CD8-positive, alpha-beta memory T cell (primary cell): ENCODE measurements around the gene DYSF. TPM values are rescaled to one million over a fixed set of nuclear protein-coding genes. Genes with fewer than 3 reads are reported as not detected.
A peak's percentile ranks its signal among the peaks of the same experiment; 100 is the strongest.

Experiments
- CTCF ChIA-PET: fragments of 350-600 bp; sonication (Branson Sonifier 250); formaldehyde crosslinking; loops from one replicate; lab custom pipeline; 2021; ENCODE audit warnings: antibody characterized with exemption; lab: Charles Lee
- POLR2A ChIA-PET: fragments of 350-600 bp; sonication (Branson Sonifier 250); formaldehyde crosslinking; loops from one replicate; lab custom pipeline; 2021; ENCODE audit warnings: antibody characterized with exemption; lab: Charles Lee
- DNase-seq, 5 donors: peaks; one replicate each; pipeline versions ENCODE4 v3.0.0 to v3.0.0-alpha.2; 2020 to 2022; ENCODE audit warnings: mixed read lengths in 1 of 5
- H3K27ac ChIP-seq: one replicate; pipeline ENCODE4 v1.7.0; 2013; ENCODE audit warnings: low read depth, mild to moderate bottlenecking, low read length, moderate library complexity
- H3K27me3 ChIP-seq: 2 replicates; pipeline ENCODE4 v1.7.0; 2013; ENCODE audit warnings: low read length, mild to moderate bottlenecking; ENCODE audit not compliant: insufficient read depth, poor library complexity, severe bottlenecking
- H3K36me3 ChIP-seq: 2 replicates; pipeline ENCODE4 v1.7.0; 2013; ENCODE audit warnings: mild to moderate bottlenecking, low read length, moderate library complexity; ENCODE audit not compliant: insufficient read depth
- H3K4me1 ChIP-seq: 2 replicates; pipeline ENCODE4 v1.7.0; 2013; ENCODE audit warnings: mild to moderate bottlenecking, low read length, moderate library complexity; ENCODE audit not compliant: insufficient read depth
- H3K4me3 ChIP-seq: 2 replicates; pipeline ENCODE4 v1.7.0; 2013; ENCODE audit warnings: mild to moderate bottlenecking, low read length
- H3K9me3 ChIP-seq: 2 replicates; pipeline ENCODE4 v1.7.0; 2013; ENCODE audit warnings: mild to moderate bottlenecking, low read length
- H3K27ac Mint-ChIP-seq, 8 donors: one replicate each; pipeline ENCODE4 v1.8.0; 2020 to 2021; ENCODE audit warnings: mixed read lengths in 8 of 8, mild to moderate bottlenecking in 6 of 8, inconsistent platforms in 3 of 8, moderate library complexity in 3 of 8
- H3K27me3 Mint-ChIP-seq, 2 donors: one replicate each; pipeline ENCODE4 v1.8.0; 2020 to 2021; ENCODE audit warnings: mixed read lengths in 2 of 2, mild to moderate bottlenecking in 1 of 2, moderate library complexity in 1 of 2
- H3K36me3 Mint-ChIP-seq, 3 donors: one replicate each; pipeline ENCODE4 v1.8.0; 2020 to 2021; ENCODE audit warnings: mixed read lengths in 3 of 3, inconsistent platforms in 1 of 3, mild to moderate bottlenecking in 1 of 3
- H3K4me1 Mint-ChIP-seq, 3 donors: one replicate each; pipeline ENCODE4 v1.8.0; 2020 to 2021; ENCODE audit warnings: mixed read lengths in 3 of 3, inconsistent platforms in 1 of 3, mild to moderate bottlenecking in 1 of 3
- H3K4me3 Mint-ChIP-seq, 7 donors: one replicate each; pipeline ENCODE4 v1.8.0; 2020 to 2021; ENCODE audit warnings: mixed read lengths in 7 of 7, mild to moderate bottlenecking in 6 of 7, moderate library complexity in 4 of 7, inconsistent platforms in 2 of 7
- H3K9me3 Mint-ChIP-seq, 5 donors: one replicate each; pipeline ENCODE4 v1.8.0; 2020 to 2022; ENCODE audit warnings: mixed read lengths in 5 of 5, mild to moderate bottlenecking in 3 of 5, moderate library complexity in 2 of 5, inconsistent platforms in 1 of 5
- polyA plus RNA-seq: library from polyadenylated mRNA; unstranded; fragments of 300-500 nt; fragmentation: Illumina TruSeq; gene quantifications from one replicate; pipeline ENCODE4 v1.2.3, GENCODE V29; 2021
- total RNA-seq, 2 experiments: library from RNA; stranded (reverse); gene quantifications; one replicate each; pipeline ENCODE4 v1.2.3, GENCODE V29; 2021

DYSF gene
- total and polyA plus RNA-seq, 3 experiments from 2014 or later: 3.6 to 4.8 (median 3.9) TPM

DNA sequence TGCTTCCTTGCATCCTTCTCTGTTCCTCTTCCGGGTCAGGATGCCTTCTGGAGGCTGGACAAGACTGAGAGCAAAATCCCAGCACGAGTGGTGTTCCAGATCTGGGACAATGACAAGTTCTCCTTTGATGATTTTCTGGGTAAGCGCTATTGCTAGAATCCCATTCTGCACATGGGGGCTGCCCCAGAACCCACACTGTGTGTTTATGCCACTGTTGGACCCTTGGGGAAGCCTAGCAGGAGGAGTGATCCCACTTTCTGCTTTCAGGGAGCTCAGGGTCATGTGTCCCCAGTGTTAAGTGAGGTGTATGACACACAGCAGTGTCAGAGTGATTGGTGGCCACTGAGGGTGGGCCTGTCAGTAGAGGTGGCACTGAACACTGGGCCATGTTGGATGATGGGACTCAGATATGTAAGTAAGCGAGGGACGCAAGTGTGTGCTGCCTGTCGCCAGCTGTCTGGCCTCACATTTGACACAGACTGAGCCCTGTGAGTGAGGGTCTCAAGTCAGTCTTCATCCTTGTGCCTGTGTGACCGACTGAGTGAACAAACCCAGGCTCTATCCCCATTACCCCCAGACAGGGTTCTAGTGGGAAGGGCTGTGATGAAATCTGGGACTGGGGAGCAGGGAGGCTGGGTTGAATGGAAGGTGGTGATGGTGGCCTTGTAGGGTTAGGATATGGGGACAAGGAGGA lies 220.9 kb downstream of the DYSF start:
- Histone ChIP-seq H3K27me3 (no peaks in the 10 kb centered on the region), H3K9me3 (no peaks in the 10 kb centered on the region), H3K27ac (no peak overlapping the region), H3K4me3 (no peak overlapping the region), H3K4me1 (no peaks in the 10 kb centered on the region), H3K36me3 (no peaks in the 10 kb centered on the region)
- no peak for DNase-seq
- Mint-ChIP-seq H3K4me1 (no peaks in the 10 kb centered on the region), H3K27ac (peak overlapping the region in 1 of 8 donors; percentile 44), H3K9me3 (no peaks in the 10 kb centered on the region), H3K4me3 (no peak overlapping the region), H3K27me3 (no peaks in the 10 kb centered on the region), H3K36me3 (peaks cover 0 to 9% (median 0%) of the 10 kb centered on the region in 3 donors)
- ChIA-PET CTCF (no interaction called here), POLR2A (no interaction called here)

DNA sequence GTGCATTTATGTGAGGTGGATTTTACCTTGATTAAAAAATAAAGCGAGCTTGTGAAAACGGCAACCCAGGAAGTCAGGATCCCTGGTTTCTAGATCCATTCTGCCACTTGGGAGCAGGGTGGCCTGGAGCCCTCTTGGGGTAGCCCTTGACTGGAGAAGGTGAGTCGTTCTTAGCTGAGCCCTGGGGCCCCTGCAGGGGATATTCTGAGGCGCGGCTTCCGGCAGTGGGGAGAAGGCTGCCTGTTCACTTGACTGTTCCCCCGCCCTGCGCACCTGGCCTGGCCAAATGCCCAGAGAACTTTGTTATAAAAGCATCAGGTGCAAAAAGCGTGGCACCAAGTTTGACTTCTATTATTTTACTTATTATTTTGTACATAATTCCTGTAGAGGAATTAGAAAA lies 221.9 kb downstream of the DYSF start:
- Mint-ChIP-seq H3K36me3 (peaks cover 0 to 2% (median 0%) of the 10 kb centered on the region in 3 donors), H3K27ac (no peak overlapping the region), H3K27me3 (no peaks in the 10 kb centered on the region), H3K4me1 (no peaks in the 10 kb centered on the region), H3K9me3 (no peaks in the 10 kb centered on the region), H3K4me3 (no peak overlapping the region)
- Histone ChIP-seq H3K9me3 (no peaks in the 10 kb centered on the region), H3K36me3 (no peaks in the 10 kb centered on the region), H3K27ac (no peak overlapping the region), H3K4me1 (no peaks in the 10 kb centered on the region), H3K27me3 (no peaks in the 10 kb centered on the region), H3K4me3 (no peak overlapping the region)
- POLR2A ChIA-PET: no interaction called here
- CTCF ChIA-PET: no interaction called here
- DNase-seq: no peak

DNA sequence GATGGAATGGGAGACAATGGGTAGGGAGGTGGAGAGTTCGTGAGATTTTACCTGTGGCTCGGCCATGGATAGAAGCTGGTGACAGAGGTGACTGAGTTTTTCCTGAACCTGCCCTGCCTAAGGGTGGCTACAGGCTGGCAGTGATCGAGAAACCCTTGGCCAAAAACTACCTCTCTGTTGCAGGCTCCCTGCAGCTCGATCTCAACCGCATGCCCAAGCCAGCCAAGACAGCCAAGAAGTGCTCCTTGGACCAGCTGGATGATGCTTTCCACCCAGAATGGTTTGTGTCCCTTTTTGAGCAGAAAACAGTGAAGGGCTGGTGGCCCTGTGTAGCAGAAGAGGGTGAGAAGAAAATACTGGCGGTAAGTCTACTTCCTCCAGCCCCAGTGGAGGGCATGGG lies 225.5 kb downstream of the DYSF start:
- ChIA-PET CTCF (no interaction called here), POLR2A (no interaction called here)
- Mint-ChIP-seq H3K36me3 (peaks cover 0 to 5% (median 0%) of the 10 kb centered on the region in 3 donors), H3K27ac (no peak overlapping the region), H3K9me3 (no peaks in the 10 kb centered on the region), H3K4me1 (no peaks in the 10 kb centered on the region), H3K4me3 (no peak overlapping the region), H3K27me3 (peaks cover 0 to 1% of the 10 kb centered on the region in 2 donors)
- no peaks in the 10 kb centered on the region for H3K4me1 ChIP-seq
- H3K9me3 ChIP-seq: no peaks in the 10 kb centered on the region
- H3K27ac ChIP-seq: no peak overlapping the region
- H3K4me3 ChIP-seq: no peak overlapping the region
- no peaks in the 10 kb centered on the region for H3K27me3 ChIP-seq
- no peaks in the 10 kb centered on the region for H3K36me3 ChIP-seq
- DNase-seq: no peak

DNA sequence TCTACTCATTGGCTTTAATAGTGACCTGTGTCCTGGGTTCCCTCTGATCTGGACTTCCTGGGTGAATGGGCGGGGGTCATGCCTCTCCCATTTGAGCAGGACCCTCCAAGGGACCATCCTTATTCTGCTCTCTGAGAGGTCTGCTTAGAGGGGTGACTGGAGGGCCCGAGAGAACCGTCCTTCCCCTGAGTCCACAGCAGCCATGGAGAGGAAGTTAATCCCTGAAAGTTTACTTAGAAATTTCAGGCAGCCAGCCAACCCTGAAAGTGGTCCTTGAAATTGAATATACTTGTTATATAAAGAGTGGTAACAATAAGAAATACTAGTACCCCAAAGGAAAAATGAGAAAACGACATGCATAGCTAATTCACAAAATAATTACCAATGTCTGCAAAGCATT lies 226.1 kb downstream of the DYSF start:
- H3K9me3 ChIP-seq: no peaks in the 10 kb centered on the region
- POLR2A ChIA-PET: no interaction called here
- no peak for DNase-seq
- no peaks in the 10 kb centered on the region for H3K4me1 Mint-ChIP-seq
- no peaks in the 10 kb centered on the region for H3K27me3 ChIP-seq
- no peaks in the 10 kb centered on the region for H3K4me1 ChIP-seq
- no peak overlapping the region for H3K4me3 ChIP-seq
- H3K27ac ChIP-seq: no peak overlapping the region
- peaks cover 0 to 7% (median 0%) of the 10 kb centered on the region in 3 donors for H3K36me3 Mint-ChIP-seq
- no peak overlapping the region for H3K27ac Mint-ChIP-seq
- H3K9me3 Mint-ChIP-seq: no peaks in the 10 kb centered on the region
- no peak overlapping the region for H3K4me3 Mint-ChIP-seq
- CTCF ChIA-PET: no interaction called here
- peaks cover 0 to 1% of the 10 kb centered on the region in 2 donors for H3K27me3 Mint-ChIP-seq
- H3K36me3 ChIP-seq: no peaks in the 10 kb centered on the region

DNA sequence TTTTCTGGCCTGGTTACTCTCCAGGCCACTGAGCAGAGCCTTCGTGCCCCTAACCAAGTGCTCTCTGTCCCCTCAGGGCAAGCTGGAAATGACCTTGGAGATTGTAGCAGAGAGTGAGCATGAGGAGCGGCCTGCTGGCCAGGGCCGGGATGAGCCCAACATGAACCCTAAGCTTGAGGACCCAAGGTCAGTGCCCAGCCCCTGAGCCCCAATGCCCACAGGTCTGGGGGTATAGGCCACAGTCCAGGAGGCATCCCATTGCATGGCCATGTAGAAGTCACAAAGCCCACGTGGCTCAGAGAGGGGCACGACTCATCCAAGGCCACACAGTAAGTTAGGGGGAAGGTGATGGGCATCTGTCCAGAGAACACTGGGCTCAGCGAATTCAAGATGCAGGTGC lies 227.6 kb downstream of the DYSF start:
- peaks cover 0 to 5% (median 0%) of the 10 kb centered on the region in 3 donors for H3K36me3 Mint-ChIP-seq
- Histone ChIP-seq H3K27ac (no peak overlapping the region), H3K27me3 (no peaks in the 10 kb centered on the region), H3K4me1 (no peaks in the 10 kb centered on the region), H3K9me3 (no peaks in the 10 kb centered on the region), H3K36me3 (no peaks in the 10 kb centered on the region), H3K4me3 (no peak overlapping the region)
- ChIA-PET CTCF (no interaction called here), POLR2A (no interaction called here)
- H3K4me1 Mint-ChIP-seq: no peaks in the 10 kb centered on the region
- H3K27me3 Mint-ChIP-seq: peaks cover 0 to 1% of the 10 kb centered on the region in 2 donors
- H3K27ac Mint-ChIP-seq: no peak overlapping the region
- no peak for DNase-seq
- no peaks in the 10 kb centered on the region for H3K9me3 Mint-ChIP-seq
- H3K4me3 Mint-ChIP-seq: no peak overlapping the region

DNA sequence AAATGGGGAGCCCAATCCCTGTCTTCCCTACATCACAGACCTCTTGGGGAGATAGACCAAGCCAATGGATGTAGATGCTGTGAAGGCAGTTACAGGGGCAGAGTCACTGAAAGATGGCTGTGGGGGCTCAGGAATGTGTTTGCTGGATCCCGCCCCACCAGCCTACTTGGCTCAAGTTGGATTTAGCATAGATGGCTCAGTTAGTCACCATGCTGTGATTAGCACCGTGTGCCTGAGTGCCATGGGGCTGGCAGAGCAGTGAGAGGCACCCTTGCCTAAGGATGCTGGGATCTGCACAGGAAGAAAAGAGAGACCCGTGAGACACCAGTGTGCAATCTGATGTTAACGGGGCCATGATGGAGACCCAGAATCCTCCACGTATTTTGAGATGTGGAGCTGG lies 228.3 kb downstream of the DYSF start:
- Histone ChIP-seq H3K9me3 (no peaks in the 10 kb centered on the region), H3K27me3 (no peaks in the 10 kb centered on the region), H3K27ac (no peak overlapping the region), H3K36me3 (no peaks in the 10 kb centered on the region), H3K4me1 (no peaks in the 10 kb centered on the region), H3K4me3 (no peak overlapping the region)
- peaks cover 0 to 1% of the 10 kb centered on the region in 2 donors for H3K27me3 Mint-ChIP-seq
- POLR2A ChIA-PET: no interaction called here
- DNase-seq: no peak
- no peak overlapping the region for H3K27ac Mint-ChIP-seq
- H3K9me3 Mint-ChIP-seq: no peaks in the 10 kb centered on the region
- CTCF ChIA-PET: no interaction called here
- H3K36me3 Mint-ChIP-seq: peaks cover 0 to 5% (median 0%) of the 10 kb centered on the region in 3 donors
- no peaks in the 10 kb centered on the region for H3K4me1 Mint-ChIP-seq
- H3K4me3 Mint-ChIP-seq: no peak overlapping the region

DNA sequence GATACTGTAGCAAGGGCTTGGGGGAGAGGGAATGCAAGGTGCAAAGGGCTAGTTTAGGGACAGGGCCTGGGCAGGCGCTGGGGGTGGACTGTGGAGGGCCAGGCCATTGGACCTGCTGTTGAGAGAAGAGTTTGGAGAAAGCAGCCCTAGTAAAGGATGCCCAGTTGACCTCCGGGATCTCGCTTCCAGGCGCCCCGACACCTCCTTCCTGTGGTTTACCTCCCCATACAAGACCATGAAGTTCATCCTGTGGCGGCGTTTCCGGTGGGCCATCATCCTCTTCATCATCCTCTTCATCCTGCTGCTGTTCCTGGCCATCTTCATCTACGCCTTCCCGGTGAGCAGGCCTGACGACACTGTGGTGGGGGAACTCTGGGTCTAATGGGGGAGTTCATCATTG lies 229.0 kb downstream of the DYSF start:
- POLR2A ChIA-PET: no interaction called here
- CTCF ChIA-PET: no interaction called here
- Mint-ChIP-seq H3K27ac (no peak overlapping the region), H3K4me3 (no peak overlapping the region), H3K4me1 (no peaks in the 10 kb centered on the region), H3K36me3 (peaks cover 0 to 5% (median 0%) of the 10 kb centered on the region in 3 donors), H3K9me3 (no peaks in the 10 kb centered on the region), H3K27me3 (peaks cover 0 to 1% of the 10 kb centered on the region in 2 donors)
- H3K36me3 ChIP-seq: no peaks in the 10 kb centered on the region
- DNase-seq: no peak
- H3K9me3 ChIP-seq: no peaks in the 10 kb centered on the region
- H3K27ac ChIP-seq: no peak overlapping the region
- H3K4me3 ChIP-seq: no peak overlapping the region
- no peaks in the 10 kb centered on the region for H3K27me3 ChIP-seq
- no peaks in the 10 kb centered on the region for H3K4me1 ChIP-seq

DNA sequence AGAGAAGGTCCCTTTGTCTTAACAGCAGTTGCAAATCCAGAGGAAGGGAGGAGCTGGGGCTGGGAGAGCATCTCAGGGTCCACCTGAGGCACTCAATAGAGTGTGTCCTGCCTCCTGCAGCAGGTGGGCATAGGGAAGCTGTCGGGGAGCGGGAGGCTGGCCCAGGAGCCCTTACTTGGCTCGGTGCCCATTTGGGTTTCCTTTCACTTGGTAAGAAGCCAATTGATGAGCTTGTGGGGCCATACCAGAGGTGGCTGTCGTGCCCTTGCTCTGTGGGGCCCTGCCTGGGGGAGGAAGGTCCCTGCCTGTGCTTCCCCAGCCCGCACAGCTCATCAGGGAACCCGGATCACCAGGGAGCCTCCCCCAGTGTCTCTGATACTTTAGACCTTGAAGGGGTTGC lies 229.7 kb downstream of the DYSF start:
- Histone ChIP-seq H3K27me3 (no peaks in the 10 kb centered on the region), H3K4me1 (no peaks in the 10 kb centered on the region), H3K4me3 (no peak overlapping the region), H3K27ac (no peak overlapping the region), H3K9me3 (no peaks in the 10 kb centered on the region), H3K36me3 (no peaks in the 10 kb centered on the region)
- CTCF ChIA-PET: no interaction called here
- no peak for DNase-seq
- Mint-ChIP-seq H3K4me3 (no peak overlapping the region), H3K27ac (peak overlapping the region in 1 of 8 donors; percentile 48), H3K36me3 (peaks cover 0 to 6% (median 0%) of the 10 kb centered on the region in 3 donors), H3K27me3 (peaks cover 0 to 1% of the 10 kb centered on the region in 2 donors), H3K4me1 (no peaks in the 10 kb centered on the region), H3K9me3 (no peaks in the 10 kb centered on the region)
- POLR2A ChIA-PET: no interaction called here
